Retinal pigment epithelial cell (primary cell): ENCODE data around the gene ST3GAL3.

ENCODE experiments used
- DNase-seq: peaks from one replicate; pipeline ENCODE4 v3.0.0-alpha.2; 2010; ENCODE audit warnings: low read depth
- H3K4me3 ChIP-seq: 2 replicates; pipeline ENCODE4 v1.5.1; 2011; ENCODE audit warnings: mild to moderate bottlenecking, low read length, control low read depth, moderate library complexity
- CTCF ChIP-seq: conservative IDR thresholded peaks from 2 replicates; pipeline ENCODE4 v1.5.1; 2011; ENCODE audit warnings: low read depth, low read length, control low read depth, inconsistent platforms

Gene ST3GAL3

DNA sequence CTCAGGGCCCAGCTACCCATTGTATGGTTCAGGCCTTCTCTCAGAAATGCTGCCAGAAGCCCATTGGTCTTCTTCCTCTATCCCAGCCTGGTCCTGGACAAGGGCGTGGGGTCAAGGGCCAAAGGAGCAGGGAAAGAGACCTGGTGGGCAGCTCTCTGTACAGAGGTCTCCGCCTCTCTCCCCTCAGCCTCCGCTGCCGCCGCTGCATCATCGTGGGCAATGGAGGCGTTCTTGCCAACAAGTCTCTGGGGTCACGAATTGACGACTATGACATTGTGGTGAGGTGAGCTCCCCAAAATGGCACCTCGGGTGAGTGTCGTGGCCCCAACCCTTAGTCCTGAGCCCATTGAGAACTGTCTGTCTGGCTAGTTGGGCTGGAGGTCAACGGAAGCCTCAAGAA, 191.6 kb downstream of the ST3GAL3 start:
- no peak for TF ChIP-seq CTCF
- no peak overlapping the region for H3K4me3 ChIP-seq
- no peak for DNase-seq

GRCh38 chr1:43900386-43900785, 193.1 kb downstream of the ST3GAL3 start:
- H3K4me3 ChIP-seq: no peak overlapping the region
- TF ChIP-seq CTCF: no peak
- DNase-seq: no peak

DNA sequence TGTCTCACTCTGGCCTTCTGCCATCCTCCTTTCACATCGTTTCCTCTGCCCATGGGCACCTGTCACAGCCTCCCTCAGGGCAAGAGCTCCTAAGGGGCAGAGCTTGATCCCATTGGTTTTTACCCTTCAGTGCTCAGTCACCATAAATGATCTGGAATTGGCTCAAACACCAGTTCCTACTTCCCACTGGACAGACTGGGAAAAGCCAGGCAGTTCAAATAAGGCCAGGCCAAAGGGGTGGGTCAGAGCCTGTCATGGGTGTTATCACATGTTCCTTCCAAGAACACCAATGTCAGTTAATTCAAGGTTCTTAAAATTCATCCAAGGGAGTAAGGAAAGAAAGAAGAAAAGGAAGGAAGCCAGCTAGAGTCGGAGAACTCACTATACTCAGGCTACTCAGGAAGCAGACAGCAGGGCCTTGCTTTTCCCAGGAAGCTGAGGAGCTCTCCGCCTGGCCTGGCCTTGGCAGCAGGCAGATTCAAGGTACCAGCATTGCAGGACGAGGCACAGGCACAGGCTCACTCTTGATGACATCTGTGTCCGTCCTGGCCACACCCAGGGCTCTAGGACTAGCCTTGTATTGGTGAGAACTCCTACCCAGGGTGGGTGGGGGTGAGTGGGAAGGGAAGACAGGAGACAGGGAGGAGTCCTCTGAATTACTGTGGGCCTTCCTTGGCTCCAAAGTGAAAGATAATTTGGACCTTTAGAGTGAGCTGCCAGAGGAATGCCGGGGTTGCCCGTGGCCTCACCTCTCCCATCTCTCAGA, 194.0 kb downstream of the ST3GAL3 start:
- no peak for DNase-seq
- no peak for TF ChIP-seq CTCF
- no peak overlapping the region for H3K4me3 ChIP-seq

DNA sequence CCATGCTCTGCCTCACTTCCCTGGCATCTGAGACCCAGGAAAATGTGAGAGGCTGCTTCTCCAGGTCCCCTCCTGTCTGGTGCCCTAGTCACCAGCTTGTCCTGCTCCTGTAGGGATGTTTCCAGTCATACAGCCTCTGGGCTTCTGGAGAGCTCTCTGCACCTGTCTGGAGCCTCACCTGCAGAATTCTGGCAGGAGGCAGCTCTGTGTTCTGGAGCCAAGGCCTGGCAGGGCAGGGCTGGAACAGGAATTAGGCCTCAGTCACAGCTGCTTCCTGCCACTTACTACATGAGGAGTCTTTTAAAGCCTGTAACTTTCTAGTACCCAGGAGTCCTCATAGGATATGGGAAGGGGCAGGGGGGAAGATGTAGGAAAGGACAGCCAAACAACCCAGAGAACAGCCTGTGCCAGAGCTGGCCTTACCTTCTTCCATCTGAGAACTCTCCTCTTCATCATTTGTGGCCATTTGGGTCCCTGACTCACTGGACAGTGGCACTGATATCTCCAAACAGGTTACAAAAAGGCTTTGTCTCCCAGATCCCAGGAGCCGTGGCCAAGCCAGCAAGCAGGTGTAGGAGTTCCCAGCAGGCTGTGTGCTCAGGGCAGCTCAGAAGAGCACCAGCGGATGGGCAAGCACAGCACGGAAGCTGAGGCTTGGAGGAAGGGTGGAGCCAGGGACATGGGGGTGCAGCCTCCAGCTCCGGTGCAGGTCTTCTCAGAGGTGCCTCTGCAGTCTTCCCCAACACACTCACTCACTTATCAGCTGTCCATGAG, 194.9 kb downstream of the ST3GAL3 start:
- no peak for DNase-seq
- TF ChIP-seq CTCF: no peak
- H3K4me3 ChIP-seq: no peak overlapping the region

DNA sequence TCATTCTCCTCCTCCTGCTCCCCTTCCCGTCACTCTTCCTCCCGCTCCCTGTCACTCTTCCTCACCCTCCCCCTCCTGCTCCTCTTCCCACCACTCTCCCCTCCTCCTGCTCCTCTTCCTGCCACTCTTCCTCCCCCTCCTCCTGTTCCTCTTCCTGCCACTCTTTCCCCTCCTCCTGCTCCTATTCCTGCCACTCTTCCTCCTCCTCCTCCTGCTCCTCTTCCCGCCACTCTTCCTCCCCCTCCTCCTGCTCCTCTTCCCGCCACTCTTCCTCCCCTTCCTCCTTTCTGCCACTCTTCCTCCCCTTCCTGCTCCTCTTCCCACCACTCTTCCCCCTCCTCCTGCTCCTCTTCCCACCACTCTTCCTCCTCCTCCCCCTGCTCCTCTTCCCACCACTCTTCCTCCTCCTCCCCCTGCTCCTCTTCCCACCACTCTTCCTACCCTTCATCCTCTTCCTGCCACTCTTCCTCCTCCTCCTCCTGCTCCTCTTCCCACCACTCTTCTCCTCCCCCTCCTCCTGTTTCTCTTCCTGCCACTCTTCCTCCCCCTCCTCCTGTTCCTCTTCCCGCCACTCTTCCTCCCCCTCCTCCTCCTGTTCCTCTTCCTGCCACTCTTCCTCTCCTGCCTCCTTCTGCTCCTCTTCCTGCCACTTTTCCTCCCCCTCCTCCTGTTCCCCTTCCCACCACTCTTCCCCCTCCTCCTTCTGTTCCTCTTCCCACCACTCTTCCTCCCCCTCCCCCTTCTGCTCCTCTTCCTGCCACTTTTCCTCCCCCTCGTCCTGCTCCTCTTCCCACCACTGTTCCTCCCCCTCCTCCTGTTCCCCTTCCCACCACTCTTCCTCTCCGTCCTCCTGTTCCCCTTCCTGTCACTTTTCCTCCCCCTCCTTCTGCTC, 197.6 kb downstream of the ST3GAL3 start:
- no peak for TF ChIP-seq CTCF
- no peak overlapping the region for H3K4me3 ChIP-seq
- no peak for DNase-seq

GRCh38 chr1:43908226-43908625, 200.9 kb downstream of the ST3GAL3 start:
- TF ChIP-seq CTCF: no peak
- DNase-seq: no peak
- H3K4me3 ChIP-seq: no peak overlapping the region
